PC-9 (cell line): ENCODE measurements around the gene GPC1. TPM values are rescaled to one million over a fixed set of nuclear protein-coding genes. Genes with fewer than 3 reads are reported as not detected.

Source experiments
- BruUV-seq: library from RNA; stranded (reverse); fragments of 400-500 nt; replicated peaks from 2 replicates; lab custom pipeline; 2021; lab: Mats Ljungman, UMichigan
- CTCF ChIA-PET: fragments of 300-600 bp; sonication (Branson Sonifier 250); formaldehyde crosslinking; loops from one replicate; lab custom pipeline; 2022; ENCODE audit warnings: antibody characterized with exemption; lab: Charles Lee
- POLR2A ChIA-PET: fragments of 300-600 bp; sonication (Branson Sonifier 250); formaldehyde crosslinking; loops from one replicate; lab custom pipeline; 2022; ENCODE audit warnings: antibody characterized with exemption; ENCODE audit not compliant: unreplicated experiment; lab: Charles Lee
- DNase-seq, 2 experiments: peaks; one replicate each; pipeline versions ENCODE4 v3.0.0 to v3.0.0-alpha.2; 2015 to 2022; ENCODE audit warnings: mixed read lengths in 1 of 2
- H2AFZ ChIP-seq: fragments of 200-600 bp; sonication (generic); 2 replicates; pipeline ENCODE4 v1.8.1; 2017; ENCODE audit warnings: antibody characterized with exemption
- H3F3A ChIP-seq: fragments of 200-600 bp; sonication (generic); 2 replicates; pipeline ENCODE4 v1.8.1; 2017; ENCODE audit warnings: antibody characterized with exemption, mild to moderate bottlenecking, low read depth; ENCODE audit not compliant: insufficient read depth
- H3K27ac ChIP-seq: fragments of 200-600 bp; sonication (generic); 2 replicates; pipeline ENCODE4 v1.6.1; 2016; ENCODE audit warnings: mixed run types
- H3K27me3 ChIP-seq: fragments of 200-600 bp; sonication (generic); 2 replicates; pipeline ENCODE4 v1.6.1; 2016; ENCODE audit warnings: low read depth, mixed run types; ENCODE audit not compliant: insufficient read depth
- H3K36me3 ChIP-seq: fragments of 200-600 bp; sonication (generic); 2 replicates; pipeline ENCODE4 v1.6.1; 2016; ENCODE audit warnings: low read depth, mixed run types
- H3K4me1 ChIP-seq: fragments of 200-600 bp; sonication (generic); replicated peaks from 2 replicates; pipeline ENCODE4 v1.6.1; 2016; ENCODE audit warnings: mixed run types; ENCODE audit not compliant: insufficient read depth
- H3K4me2 ChIP-seq: fragments of 200-600 bp; sonication (generic); 2 replicates; pipeline ENCODE4 v1.6.1; 2017; ENCODE audit warnings: mixed run types
- H3K4me3 ChIP-seq: fragments of 200-600 bp; sonication (generic); 2 replicates; pipeline ENCODE4 v1.6.1; 2016; ENCODE audit warnings: mixed run types
- H3K79me2 ChIP-seq: fragments of 200-600 bp; sonication (generic); 2 replicates; pipeline ENCODE4 v1.6.1; 2017; ENCODE audit warnings: low read depth, mixed run types
- H3K9me2 ChIP-seq: fragments of 200-600 bp; sonication (generic); 2 replicates; pipeline ENCODE4 v1.8.1; 2017; ENCODE audit warnings: mild to moderate bottlenecking; ENCODE audit not compliant: insufficient read depth
- H3K9me3 ChIP-seq: fragments of 200-600 bp; sonication (generic); 2 replicates; pipeline ENCODE4 v1.8.1; 2016; ENCODE audit warnings: low read depth; ENCODE audit not compliant: insufficient read depth
- H4K20me1 ChIP-seq: fragments of 200-600 bp; sonication (generic); 2 replicates; pipeline ENCODE4 v1.8.1; 2017; ENCODE audit not compliant: insufficient read depth
- CTCF ChIP-seq: fragments of 200-600 bp; sonication (generic); conservative IDR thresholded peaks from 2 replicates; pipeline ENCODE4 v1.6.1; 2017; ENCODE audit warnings: mixed run types, antibody characterized with exemption, mild to moderate bottlenecking, moderate library complexity
- EZH2 ChIP-seq: fragments of 200-600 bp; sonication (generic); IDR thresholded peaks from 2 replicates; pipeline ENCODE4 v1.8.0; 2017; ENCODE audit warnings: antibody characterized with exemption, low read depth
- intact Hi-C: fragments of 100-400 bp; cut with micrococcal nuclease; formaldehyde crosslinking; loops from one replicate; pipeline ENCODE4 v1.10.0; 2022; ENCODE audit not compliant: unreplicated experiment
- total RNA-seq: library from RNA; stranded (reverse); gene quantifications from 2 replicates; pipeline ENCODE4 v1.2.3, GENCODE V29; 2021

Gene GPC1
- total RNA-seq, 1 experiment from 2014 or later: 302 TPM

- intact Hi-C loops: no loop called here
- Histone ChIP-seq H3K9me2 (no peaks in the 10 kb centered on the region), H3K79me2 (no peaks in the 10 kb centered on the region), H3K4me3 (no peak overlapping the region), H3K27me3 (no peaks in the 10 kb centered on the region), H3K4me2 (no peak overlapping the region), H2AFZ (no peak overlapping the region), H3K27ac (no peak overlapping the region), H4K20me1 (no peaks in the 10 kb centered on the region), H3F3A (peaks cover 17% of the 10 kb centered on the region; the same call in 1 of the 2 replicates), H3K9me3 (no peaks in the 10 kb centered on the region), H3K4me1 (peaks cover 27% of the 10 kb centered on the region), H3K36me3 (no peaks in the 10 kb centered on the region)
- ChIA-PET CTCF (no interaction called here), POLR2A (interaction anchor here (0.6 to 0.7 kb wide), 2 partner anchors 19 to 197 kb away, joined by 3 read pairs; partner anchors contain the start of gene CAPN10)
- DNase-seq: no peak
- BruUV-seq: no TSS peak
- TF ChIP-seq CTCF: no peak
- no peak for TF ChIP-seq EZH2
Measured at GRCh38 chr2:240389302-240389805, 46.1 kb upstream of the GPC1 start.

GRCh38 chr2:240390091-240391073, 45.1 kb upstream of the GPC1 start:
- no TSS peak for BruUV-seq
- Histone ChIP-seq H4K20me1 (no peaks in the 10 kb centered on the region), H3K79me2 (no peaks in the 10 kb centered on the region)

More at GRCh38 chr2:240390091-240391073, 45.1 kb upstream of the GPC1 start:
- no peak for TF ChIP-seq EZH2
- TF ChIP-seq CTCF: no peak
- H3K27me3 ChIP-seq: no peaks in the 10 kb centered on the region
- H3K36me3 ChIP-seq: no peaks in the 10 kb centered on the region
- no peak overlapping the region for H3K4me2 ChIP-seq
- H3K4me1 ChIP-seq: peaks cover 27% of the 10 kb centered on the region
- H3K9me2 ChIP-seq: no peaks in the 10 kb centered on the region
- DNase-seq: no peak
- intact Hi-C loops: no loop called here
- H3K27ac ChIP-seq: no peak overlapping the region
- H3K4me3 ChIP-seq: no peak overlapping the region
- no peak overlapping the region for H2AFZ ChIP-seq
- H3F3A ChIP-seq: peaks cover 10% of the 10 kb centered on the region; the same call in 1 of the 2 replicates
- H3K9me3 ChIP-seq: no peaks in the 10 kb centered on the region
- POLR2A ChIA-PET: no interaction called here
- CTCF ChIA-PET: no interaction called here
